Smooth muscle cell (in vitro differentiated cells): ENCODE results near the gene UCK2. TPM values are rescaled to one million over a fixed set of nuclear protein-coding genes. Genes with fewer than 3 reads are reported as not detected.
A peak's percentile ranks its signal among the peaks of the same experiment; 100 is the strongest.

ENCODE experiments used
- DNase-seq: peaks from one replicate; lab custom pipeline; 2025; ENCODE audit not compliant: unreplicated experiment; lab: John Stamatoyannopoulos, UW
- H2AFZ ChIP-seq: fragments of 200-600 bp; sonication (generic); 2 replicates; pipeline ENCODE4 v1.6.0; 2016; ENCODE audit warnings: antibody characterized with exemption, low read depth, mild to moderate bottlenecking
- H3F3A ChIP-seq: fragments of 200-600 bp; sonication (generic); 2 replicates; pipeline ENCODE4 v1.6.0; 2017; ENCODE audit warnings: antibody characterized with exemption, low read depth
- H3K27ac ChIP-seq: fragments of 200-600 bp; sonication (generic); 2 replicates; pipeline ENCODE4 v1.5.1; 2016; ENCODE audit warnings: low read depth, mild to moderate bottlenecking
- H3K27me3 ChIP-seq: fragments of 200-600 bp; sonication (generic); 2 replicates; pipeline ENCODE4 v1.6.1; 2016; ENCODE audit warnings: low read depth, mild to moderate bottlenecking
- H3K36me3 ChIP-seq: fragments of 200-600 bp; sonication (generic); 2 replicates; pipeline ENCODE4 v1.5.1; 2016; ENCODE audit warnings: low read depth
- H3K4me1 ChIP-seq: fragments of 200-600 bp; sonication (generic); 2 replicates; pipeline ENCODE4 v1.5.1; 2016; ENCODE audit warnings: low read depth
- H3K4me2 ChIP-seq: fragments of 200-600 bp; sonication (generic); 2 replicates; pipeline ENCODE4 v1.6.0; 2016; ENCODE audit warnings: mild to moderate bottlenecking
- H3K4me3 ChIP-seq: fragments of 200-600 bp; sonication (generic); 2 replicates; pipeline ENCODE4 v1.5.1; 2016; ENCODE audit warnings: mild to moderate bottlenecking
- H3K79me2 ChIP-seq: fragments of 200-600 bp; sonication (generic); 2 replicates; pipeline ENCODE4 v1.6.0; 2016; ENCODE audit warnings: low read depth, mild to moderate bottlenecking
- H3K9ac ChIP-seq: fragments of 200-600 bp; sonication (generic); 2 replicates; pipeline ENCODE4 v1.6.0; 2016; ENCODE audit warnings: low read depth
- H3K9me3 ChIP-seq: fragments of 200-600 bp; sonication (generic); replicated peaks from 2 replicates; pipeline ENCODE4 v1.5.1; 2016; ENCODE audit warnings: low read depth
- H4K20me1 ChIP-seq: fragments of 200-600 bp; sonication (generic); 2 replicates; pipeline ENCODE4 v1.6.0; 2016; ENCODE audit warnings: low read depth
- WGBS: methylation state at CpG from one replicate; pipeline ENCODE4 v1.1.7; 2016; ENCODE audit warnings: low lambda C conversion rate; 5-methylcytosine and 5-hydroxymethylcytosine counted together
- polyA plus RNA-seq: library from polyadenylated mRNA; unstranded; fragments of >200 nt; fragmentation: Nextera tagmentation; extraction: Ambion mirVana; gene quantifications from 2 replicates; pipeline ENCODE4 v1.2.1, GENCODE V29; 2016
- total RNA-seq: library from RNA; depleted of rRNA; stranded (reverse); fragments of >200 nt; gene quantifications from 2 replicates; pipeline ENCODE4 v1.2.3, GENCODE V29; 2014
- TF ChIP-seq, protein P1 (sequence below): fragments of 200-600 bp; sonication (generic); IDR thresholded peaks from 2 replicates; pipeline ENCODE4 v1.5.1; 2017; ENCODE audit warnings: borderline replicate concordance, mild to moderate bottlenecking, antibody characterized with exemption; ENCODE audit not compliant: insufficient read depth, poor library complexity, severe bottlenecking

Gene UCK2
- total and polyA plus RNA-seq, 2 experiments from 2014 or later, result 32.6 to 39.5 TPM

DNA sequence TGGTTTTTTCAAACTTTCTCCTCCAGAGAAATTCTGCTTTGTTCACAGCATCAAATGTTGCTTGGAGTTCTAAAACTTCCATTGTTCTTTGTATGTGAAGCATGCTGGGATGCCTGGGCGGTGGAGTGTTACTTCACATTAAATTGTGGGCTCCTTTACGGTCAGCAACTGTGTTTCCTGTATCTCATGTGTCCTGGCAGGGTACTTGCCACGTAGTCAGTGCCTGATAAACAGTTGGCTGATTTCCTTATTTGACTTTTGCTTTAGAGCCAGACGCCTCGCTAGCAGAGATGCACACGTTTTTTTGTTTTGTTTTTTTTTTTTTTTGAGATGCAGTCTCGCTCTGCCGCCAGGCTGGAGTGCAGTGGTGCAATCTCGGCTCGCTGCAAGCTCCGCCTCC, 96.7 kb downstream of the UCK2 start:
- Histone ChIP-seq H3K9me3 (no peaks in the 10 kb centered on the region), H3K4me3 (no peak overlapping the region), H4K20me1 (no peaks in the 10 kb centered on the region), H3K79me2 (no peaks in the 10 kb centered on the region), H3K27ac (no peak overlapping the region), H3K27me3 (no peaks in the 10 kb centered on the region), H2AFZ (no peak overlapping the region), H3K4me1 (no peaks in the 10 kb centered on the region), H3F3A (no peaks in the 10 kb centered on the region), H3K9ac (no peak overlapping the region), H3K36me3 (no peaks in the 10 kb centered on the region), H3K4me2 (no peak overlapping the region)
- TF ChIP-seq, protein P1, sequence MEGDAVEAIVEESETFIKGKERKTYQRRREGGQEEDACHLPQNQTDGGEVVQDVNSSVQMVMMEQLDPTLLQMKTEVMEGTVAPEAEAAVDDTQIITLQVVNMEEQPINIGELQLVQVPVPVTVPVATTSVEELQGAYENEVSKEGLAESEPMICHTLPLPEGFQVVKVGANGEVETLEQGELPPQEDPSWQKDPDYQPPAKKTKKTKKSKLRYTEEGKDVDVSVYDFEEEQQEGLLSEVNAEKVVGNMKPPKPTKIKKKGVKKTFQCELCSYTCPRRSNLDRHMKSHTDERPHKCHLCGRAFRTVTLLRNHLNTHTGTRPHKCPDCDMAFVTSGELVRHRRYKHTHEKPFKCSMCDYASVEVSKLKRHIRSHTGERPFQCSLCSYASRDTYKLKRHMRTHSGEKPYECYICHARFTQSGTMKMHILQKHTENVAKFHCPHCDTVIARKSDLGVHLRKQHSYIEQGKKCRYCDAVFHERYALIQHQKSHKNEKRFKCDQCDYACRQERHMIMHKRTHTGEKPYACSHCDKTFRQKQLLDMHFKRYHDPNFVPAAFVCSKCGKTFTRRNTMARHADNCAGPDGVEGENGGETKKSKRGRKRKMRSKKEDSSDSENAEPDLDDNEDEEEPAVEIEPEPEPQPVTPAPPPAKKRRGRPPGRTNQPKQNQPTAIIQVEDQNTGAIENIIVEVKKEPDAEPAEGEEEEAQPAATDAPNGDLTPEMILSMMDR, result no peak
- 71% methylated on average over 11 of the region's 11 CpGs for WGBS
- DNase-seq, result no peak

DNA sequence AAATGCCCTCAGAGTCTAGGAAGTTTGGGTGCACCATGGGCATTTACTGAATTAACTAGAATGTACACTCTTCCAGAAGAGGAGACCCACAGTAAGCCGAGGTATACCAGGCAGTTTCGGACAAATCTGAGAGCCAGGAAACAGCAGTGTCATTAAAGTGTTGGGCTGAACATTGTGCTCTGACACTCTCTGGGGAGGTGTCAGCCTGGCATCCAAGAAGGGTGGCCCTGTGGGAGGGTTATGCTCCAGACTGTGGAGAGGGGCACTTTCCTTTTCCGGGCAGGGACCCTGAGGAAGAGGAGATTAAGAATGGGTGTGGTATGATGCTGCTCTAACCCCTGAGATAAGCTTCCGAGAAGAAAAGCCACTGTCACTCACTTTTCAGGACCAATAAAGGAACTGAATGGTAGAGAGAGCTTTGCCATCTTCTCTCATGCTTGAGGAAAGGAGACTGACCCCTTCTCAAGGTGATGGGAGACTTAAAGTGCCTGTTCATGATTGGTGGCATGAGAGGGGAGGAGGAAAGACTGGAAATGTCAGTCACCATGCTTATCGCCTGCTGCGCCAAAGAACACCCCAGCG, 98.2 kb downstream of the UCK2 start:
- H2AFZ ChIP-seq, result no peak overlapping the region
- no peaks in the 10 kb centered on the region for H3K79me2 ChIP-seq
- no peak overlapping the region for H3K27ac ChIP-seq
- no peak for DNase-seq
- no peak overlapping the region for H3K4me3 ChIP-seq
- TF ChIP-seq, protein P1, result no peak
- no peaks in the 10 kb centered on the region for H3K36me3 ChIP-seq
- no peaks in the 10 kb centered on the region for H3F3A ChIP-seq
- H3K4me2 ChIP-seq, result no peak overlapping the region
- no peak overlapping the region for H3K9ac ChIP-seq
- H3K9me3 ChIP-seq, result no peaks in the 10 kb centered on the region
- H3K4me1 ChIP-seq, result no peaks in the 10 kb centered on the region
- H3K27me3 ChIP-seq, result no peaks in the 10 kb centered on the region
- H4K20me1 ChIP-seq, result no peaks in the 10 kb centered on the region
- WGBS, result 72% methylated on average over 7 of the region's 7 CpGs

DNA sequence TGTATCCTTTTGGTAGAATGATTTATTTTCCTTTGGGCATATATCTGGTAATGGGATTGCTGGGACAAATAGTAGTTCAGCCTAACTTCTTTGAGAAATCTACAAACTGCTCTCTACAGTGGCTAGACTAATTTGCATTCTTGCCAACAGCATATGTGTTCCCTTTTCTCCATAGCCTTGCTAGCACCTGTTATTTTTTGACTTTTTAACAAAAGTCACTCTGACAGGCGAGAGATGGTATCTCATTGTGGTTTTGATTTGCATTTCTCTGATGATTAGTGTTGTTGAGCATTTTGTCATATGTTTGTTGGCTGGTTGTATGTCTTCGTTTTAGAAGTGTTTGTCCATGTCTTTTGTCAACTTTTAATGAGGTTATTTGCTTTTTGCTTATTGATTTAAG, 99.8 kb downstream of the UCK2 start:
- H2AFZ ChIP-seq, result no peak overlapping the region
- no peak for DNase-seq
- no peak overlapping the region for H3K4me2 ChIP-seq
- no peaks in the 10 kb centered on the region for H3K27me3 ChIP-seq
- H3K9me3 ChIP-seq, result no peaks in the 10 kb centered on the region
- no peak overlapping the region for H3K4me3 ChIP-seq
- no peaks in the 10 kb centered on the region for H4K20me1 ChIP-seq
- H3K4me1 ChIP-seq, result no peaks in the 10 kb centered on the region
- H3K27ac ChIP-seq, result no peak overlapping the region
- H3K79me2 ChIP-seq, result no peaks in the 10 kb centered on the region
- TF ChIP-seq, protein P1, result no peak
- no peak overlapping the region for H3K9ac ChIP-seq
- no peaks in the 10 kb centered on the region for H3F3A ChIP-seq
- WGBS, result 37% methylated on average over 2 of the region's 2 CpGs
- no peaks in the 10 kb centered on the region for H3K36me3 ChIP-seq

DNA sequence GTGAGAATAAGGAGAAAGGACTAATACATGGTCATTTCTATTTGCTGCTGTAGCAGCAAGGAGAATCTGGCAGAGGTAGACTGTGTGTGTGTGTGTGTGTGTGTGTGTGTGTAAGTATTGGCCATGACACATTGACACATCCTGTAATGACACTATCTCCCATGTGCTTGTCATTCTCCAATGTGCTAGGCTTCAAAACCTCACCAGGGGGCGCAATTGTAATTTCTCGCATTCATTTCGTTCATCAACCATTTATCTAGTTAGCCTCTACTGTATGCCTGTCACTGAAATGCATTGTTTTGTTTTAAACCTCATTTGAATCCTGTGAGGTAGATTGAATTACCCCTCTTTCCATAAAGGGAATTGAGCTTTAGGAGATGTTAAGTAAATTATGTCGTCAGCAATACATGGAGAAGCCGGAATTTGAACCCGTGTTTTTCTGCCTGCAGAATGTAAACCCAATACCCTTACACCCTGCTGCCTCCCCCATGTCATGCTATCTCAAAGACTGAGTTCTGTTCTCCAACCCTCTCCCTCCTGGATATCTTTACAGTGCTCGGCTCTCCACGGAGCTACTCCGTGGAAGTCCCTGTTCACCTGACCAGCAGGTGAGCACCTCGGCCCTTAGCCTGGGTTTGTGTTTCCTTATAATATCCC, 100.8 kb downstream of the UCK2 start:
- no peak overlapping the region for H2AFZ ChIP-seq
- H3K4me3 ChIP-seq, result no peak overlapping the region
- TF ChIP-seq, protein P1, result peak; percentile 66
- H3K27me3 ChIP-seq, result no peaks in the 10 kb centered on the region
- no peak overlapping the region for H3K27ac ChIP-seq
- no peaks in the 10 kb centered on the region for H3K79me2 ChIP-seq
- H3F3A ChIP-seq, result no peaks in the 10 kb centered on the region
- no peak overlapping the region for H3K9ac ChIP-seq
- no peak overlapping the region for H3K4me2 ChIP-seq
- no peaks in the 10 kb centered on the region for H4K20me1 ChIP-seq
- WGBS, result 67% methylated on average over 10 of the region's 10 CpGs
- DNase-seq, result no peak
- no peaks in the 10 kb centered on the region for H3K36me3 ChIP-seq
- no peaks in the 10 kb centered on the region for H3K9me3 ChIP-seq
- no peaks in the 10 kb centered on the region for H3K4me1 ChIP-seq
